ENCODE results near the gene LILRA2.

The LILRA2 gene

GRCh38 chr19:54534156-54534555, 39.4 kb upstream of the LILRA2 start:
- H3K27me3 ChIP-seq (replicated peaks; ENCODE audit: control insufficient read depth, insufficient read depth, low read length), result no peaks in the 10 kb centered on the region
- no peak for TF ChIP-seq CTCF (IDR thresholded peaks at IDR 0.05; ENCODE audit: insufficient read depth, low read length, poor library complexity, severe bottlenecking)
- peak overlapping the region; percentile 53 for H3K4me3 ChIP-seq (replicated peaks; ENCODE audit: low read depth, low read length)
- no peak for DNase-seq (ENCODE audit: extremely low read depth, insufficient read length)
- H3K36me3 ChIP-seq (ENCODE audit: control insufficient read depth, insufficient read depth, low read length), result peaks cover 5% of the 10 kb centered on the region

GRCh38 chr19:54535601-54536000, 38.0 kb upstream of the LILRA2 start:
- peaks cover 5% of the 10 kb centered on the region for H3K36me3 ChIP-seq (ENCODE audit: control insufficient read depth, insufficient read depth, low read length)
- TF ChIP-seq CTCF (IDR thresholded peaks at IDR 0.05; ENCODE audit: insufficient read depth, low read length, poor library complexity, severe bottlenecking), result no peak
- no peaks in the 10 kb centered on the region for H3K27me3 ChIP-seq (replicated peaks; ENCODE audit: control insufficient read depth, insufficient read depth, low read length)
- DNase-seq (ENCODE audit: extremely low read depth, insufficient read length), result no peak
- H3K4me3 ChIP-seq (replicated peaks; ENCODE audit: low read depth, low read length), result no peak overlapping the region

GRCh38 chr19:54536956-54537355, 36.6 kb upstream of the LILRA2 start:
- no peak for TF ChIP-seq CTCF (IDR thresholded peaks at IDR 0.05; ENCODE audit: insufficient read depth, low read length, poor library complexity, severe bottlenecking)
- H3K36me3 ChIP-seq (ENCODE audit: control insufficient read depth, insufficient read depth, low read length), result peaks cover 5% of the 10 kb centered on the region
- no peak for DNase-seq (ENCODE audit: extremely low read depth, insufficient read length)
- H3K4me3 ChIP-seq (replicated peaks; ENCODE audit: low read depth, low read length), result no peak overlapping the region
- no peaks in the 10 kb centered on the region for H3K27me3 ChIP-seq (replicated peaks; ENCODE audit: control insufficient read depth, insufficient read depth, low read length)

- no peaks in the 10 kb centered on the region for H3K27me3 ChIP-seq (replicated peaks; ENCODE audit: control insufficient read depth, insufficient read depth, low read length)
- peaks cover 7% of the 10 kb centered on the region for H3K36me3 ChIP-seq (ENCODE audit: control insufficient read depth, insufficient read depth, low read length)
- no peak for TF ChIP-seq CTCF (IDR thresholded peaks at IDR 0.05; ENCODE audit: insufficient read depth, low read length, poor library complexity, severe bottlenecking)
- DNase-seq (ENCODE audit: extremely low read depth, insufficient read length), result no peak
- H3K4me3 ChIP-seq (replicated peaks; ENCODE audit: low read depth, low read length), result no peak overlapping the region
These were observed 31.9 kb upstream of the LILRA2 start for GRCh38 chr19:54541712-54542111.

GRCh38 chr19:54548806-54549205, 24.8 kb upstream of the LILRA2 start:
- Histone ChIP-seq H3K4me3 (replicated peaks; ENCODE audit: low read depth, low read length) (no peak overlapping the region), H3K27me3 (replicated peaks; ENCODE audit: control insufficient read depth, insufficient read depth, low read length) (no peaks in the 10 kb centered on the region), H3K36me3 (ENCODE audit: control insufficient read depth, insufficient read depth, low read length) (no peaks in the 10 kb centered on the region)
- TF ChIP-seq CTCF (IDR thresholded peaks at IDR 0.05; ENCODE audit: insufficient read depth, low read length, poor library complexity, severe bottlenecking), result no peak
- no peak for DNase-seq (ENCODE audit: extremely low read depth, insufficient read length)

- no peaks in the 10 kb centered on the region for H3K36me3 ChIP-seq (ENCODE audit: control insufficient read depth, insufficient read depth, low read length)
- H3K4me3 ChIP-seq (replicated peaks; ENCODE audit: low read depth, low read length), result no peak overlapping the region
- DNase-seq (ENCODE audit: extremely low read depth, insufficient read length), result no peak
- no peak for TF ChIP-seq CTCF (IDR thresholded peaks at IDR 0.05; ENCODE audit: insufficient read depth, low read length, poor library complexity, severe bottlenecking)
- H3K27me3 ChIP-seq (replicated peaks; ENCODE audit: control insufficient read depth, insufficient read depth, low read length), result no peaks in the 10 kb centered on the region
These were observed 24.4 kb upstream of the LILRA2 start for GRCh38 chr19:54549224-54549623.

All from GM06990 (cell line).